GM18517 (cell line): ENCODE data around the gene CD101.

Experiments used
- ATAC-seq: cut with Tn5 transposase; IDR thresholded peaks from one replicate; pipeline ENCODE4 v1.9.1; 2021; ENCODE audit warnings: mild to moderate bottlenecking, moderate library complexity; ENCODE audit not compliant: unreplicated experiment

The CD101 gene

DNA sequence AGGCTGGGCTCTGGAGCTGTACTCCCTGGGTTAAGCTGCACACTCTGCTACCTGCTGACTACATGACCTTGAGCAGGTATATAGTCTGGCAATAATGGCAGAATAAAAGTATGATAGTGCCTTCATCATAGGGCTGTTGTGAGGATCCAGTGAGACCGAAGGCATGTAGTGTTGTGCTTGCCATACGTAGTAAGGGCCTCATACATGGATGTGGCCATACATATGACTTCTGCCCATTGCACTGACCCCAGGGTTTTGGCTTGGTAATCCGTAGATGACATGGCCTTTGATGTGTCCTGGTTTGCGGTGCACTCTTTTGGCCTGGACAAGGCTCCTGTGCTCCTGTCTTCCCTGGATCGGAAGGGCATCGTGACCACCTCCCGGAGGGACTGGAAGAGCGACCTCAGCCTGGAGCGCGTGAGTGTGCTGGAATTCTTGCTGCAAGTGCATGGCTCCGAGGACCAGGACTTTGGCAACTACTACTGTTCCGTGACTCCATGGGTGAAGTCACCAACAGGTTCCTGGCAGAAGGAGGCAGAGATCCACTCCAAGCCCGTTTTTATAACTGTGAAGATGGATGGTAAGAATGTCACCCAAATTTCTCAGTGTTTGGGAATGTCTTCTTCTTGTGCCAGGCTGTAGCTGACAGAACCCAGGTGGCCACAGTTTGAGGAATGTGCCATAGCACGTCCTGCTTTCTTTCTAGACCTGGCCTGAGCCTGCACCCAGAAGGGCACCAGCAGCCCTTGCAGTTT is 17.0 kb upstream of the CD101 start:
- ATAC-seq, result no peak

DNA sequence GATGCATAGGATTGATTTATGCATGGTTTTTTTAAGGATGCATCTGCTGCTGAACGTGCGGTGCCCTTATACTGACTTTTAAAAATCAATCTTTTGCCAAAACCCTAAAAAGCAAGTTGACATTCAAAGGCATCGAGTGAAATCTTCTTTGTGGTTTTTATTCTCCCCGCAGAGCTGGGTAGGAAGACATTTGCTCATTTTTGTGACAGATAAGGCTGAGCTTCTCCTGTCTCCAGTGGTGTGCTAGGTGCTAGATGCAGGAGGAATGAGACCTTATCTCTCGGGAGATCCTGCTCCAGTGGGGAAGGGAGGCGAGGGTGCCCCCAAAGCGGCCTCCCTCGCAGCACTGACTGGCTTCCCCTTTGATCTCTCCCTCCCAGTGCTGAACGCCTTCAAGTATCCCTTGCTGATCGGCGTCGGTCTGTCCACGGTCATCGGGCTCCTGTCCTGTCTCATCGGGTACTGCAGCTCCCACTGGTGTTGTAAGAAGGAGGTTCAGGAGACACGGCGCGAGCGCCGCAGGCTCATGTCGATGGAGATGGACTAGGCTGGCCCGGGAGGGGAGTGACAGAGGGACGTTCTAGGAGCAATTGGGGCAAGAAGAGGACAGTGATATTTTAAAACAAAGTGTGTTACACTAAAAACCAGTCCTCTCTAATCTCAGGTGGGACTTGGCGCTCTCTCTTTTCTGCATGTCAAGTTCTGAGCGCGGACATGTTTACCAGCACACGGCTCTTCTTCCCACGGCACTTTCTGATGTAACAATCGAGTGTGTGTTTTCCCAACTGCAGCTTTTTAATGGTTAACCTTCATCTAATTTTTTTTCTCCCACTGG is 14.9 kb upstream of the CD101 start:
- ATAC-seq, result no peak

DNA sequence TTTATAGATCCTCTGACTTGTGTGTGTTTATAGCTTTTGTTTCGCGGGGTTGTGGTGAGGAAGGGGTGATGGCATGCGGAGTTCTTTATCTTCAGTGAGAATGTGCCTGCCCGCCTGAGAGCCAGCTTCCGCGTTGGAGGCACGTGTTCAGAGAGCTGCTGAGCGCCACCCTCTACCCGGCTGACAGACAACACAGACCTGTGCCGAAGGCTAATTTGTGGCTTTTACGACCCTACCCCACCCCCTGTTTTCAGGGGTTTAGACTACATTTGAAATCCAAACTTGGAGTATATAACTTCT is 14.4 kb upstream of the CD101 start:
- no peak for ATAC-seq

DNA sequence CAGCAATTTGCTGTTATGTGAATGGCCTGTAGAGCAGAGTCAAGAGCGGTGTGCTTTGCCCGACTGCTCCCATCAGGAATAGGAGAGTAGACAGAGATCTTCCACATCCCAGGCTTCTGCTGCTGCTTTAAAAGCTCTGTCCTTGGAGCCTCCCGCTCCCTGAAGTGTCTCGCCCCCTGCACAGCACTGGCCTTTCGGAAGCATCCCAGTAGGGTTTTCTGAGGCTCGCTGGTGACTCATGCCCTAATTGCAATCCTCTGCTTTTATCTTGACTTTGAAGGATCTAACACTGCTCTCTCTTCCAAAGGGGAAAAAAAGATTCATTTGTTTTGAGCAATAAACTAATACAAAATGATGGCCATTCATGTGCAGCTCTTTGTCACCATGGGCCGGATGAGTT is 13.3 kb upstream of the CD101 start:
- no peak for ATAC-seq

DNA sequence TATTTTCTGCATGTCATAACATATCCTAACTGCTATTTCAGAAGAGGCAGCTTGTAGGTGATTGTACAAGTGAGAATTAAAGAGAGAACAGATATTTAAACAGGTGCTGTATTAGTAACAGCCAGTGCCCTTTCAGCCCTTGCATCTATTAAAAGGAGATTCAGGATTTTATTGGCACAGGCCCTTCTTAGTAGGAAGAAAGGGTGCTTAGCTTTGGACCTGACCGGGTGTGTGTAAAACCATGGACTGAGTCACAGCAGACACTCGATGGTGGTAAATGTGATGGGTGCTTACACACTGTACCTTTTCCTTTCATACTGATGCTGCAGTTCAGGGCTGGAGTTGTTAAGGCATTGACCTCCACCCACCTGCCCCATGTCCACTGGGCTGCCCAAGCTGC is 12.7 kb upstream of the CD101 start:
- ATAC-seq, result no peak

DNA sequence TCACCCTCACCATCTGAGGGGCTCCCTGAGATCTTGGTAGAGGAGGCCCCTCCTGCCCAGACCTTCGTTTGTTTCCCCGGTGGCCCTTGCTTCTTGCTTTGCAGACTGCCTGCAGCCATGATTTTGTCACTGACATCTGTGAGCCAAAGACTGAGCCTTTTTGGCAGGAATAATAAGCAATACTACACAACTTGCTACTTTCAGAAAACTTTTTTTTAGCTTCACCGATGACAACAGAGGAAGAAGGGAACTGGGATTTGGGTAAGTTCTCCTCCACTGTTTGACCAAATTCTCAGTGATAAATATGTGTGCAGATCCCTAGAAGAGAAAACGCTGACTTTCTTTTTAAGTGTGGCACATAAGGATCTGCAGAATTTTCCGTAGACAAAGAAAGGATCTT is 11.7 kb upstream of the CD101 start:
- no peak for ATAC-seq

DNA sequence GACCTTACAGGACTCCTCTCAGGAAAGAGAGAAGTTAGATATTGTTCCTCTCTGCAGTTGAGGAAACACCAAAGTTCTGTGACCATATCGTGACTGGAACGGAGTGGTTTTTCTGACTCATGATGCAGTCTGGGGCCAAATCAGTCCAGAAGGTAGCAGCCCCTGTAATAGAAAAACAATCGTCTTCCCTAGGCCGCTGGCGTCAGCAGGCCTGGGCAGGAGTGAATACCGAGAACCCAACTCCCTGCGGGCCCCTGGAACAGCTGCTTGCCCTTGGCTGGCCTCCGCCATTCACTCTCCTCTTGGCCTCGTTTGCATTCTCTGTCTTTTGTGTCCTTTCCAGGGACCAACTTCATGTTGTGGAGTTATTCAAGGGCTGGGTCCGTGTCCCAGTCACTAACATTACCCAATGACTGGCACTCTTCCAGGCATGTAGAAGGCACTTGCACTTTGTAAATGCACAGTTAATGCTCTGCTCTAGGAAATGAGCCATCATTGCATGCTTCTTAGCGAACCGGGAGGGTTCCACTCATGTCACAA is 10.9 kb upstream of the CD101 start:
- no peak for ATAC-seq

DNA sequence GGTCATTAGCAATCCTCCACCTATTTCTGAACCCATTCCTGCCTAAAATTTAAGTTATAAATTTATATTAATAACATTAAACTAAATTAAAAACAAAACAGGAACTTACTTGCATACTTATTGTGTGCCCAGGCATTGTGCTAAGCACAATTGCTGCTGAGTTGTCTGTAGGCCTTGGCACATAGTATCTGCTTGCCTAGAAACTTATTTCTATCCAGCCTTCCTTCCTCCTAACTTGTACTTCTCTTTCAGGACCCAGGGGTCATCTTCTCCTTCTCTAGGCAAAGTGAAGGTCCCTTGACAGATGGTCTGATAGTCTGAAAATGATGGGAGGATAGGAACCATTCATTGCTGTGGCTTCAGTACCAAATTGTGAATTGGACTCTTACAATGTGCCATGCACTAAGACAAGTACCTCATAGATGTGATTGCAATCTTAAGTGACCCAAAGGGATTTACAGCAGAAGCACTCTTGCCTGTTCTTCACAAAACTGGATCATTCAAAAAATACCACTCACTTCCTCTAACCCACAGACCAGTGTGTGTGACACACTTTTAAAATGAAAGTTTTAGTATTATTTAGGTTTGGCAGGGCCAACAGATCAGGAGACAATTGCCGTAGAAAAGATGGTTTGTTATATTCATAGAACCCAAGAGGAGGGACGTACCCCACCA is 10.3 kb upstream of the CD101 start:
- no peak for ATAC-seq

DNA sequence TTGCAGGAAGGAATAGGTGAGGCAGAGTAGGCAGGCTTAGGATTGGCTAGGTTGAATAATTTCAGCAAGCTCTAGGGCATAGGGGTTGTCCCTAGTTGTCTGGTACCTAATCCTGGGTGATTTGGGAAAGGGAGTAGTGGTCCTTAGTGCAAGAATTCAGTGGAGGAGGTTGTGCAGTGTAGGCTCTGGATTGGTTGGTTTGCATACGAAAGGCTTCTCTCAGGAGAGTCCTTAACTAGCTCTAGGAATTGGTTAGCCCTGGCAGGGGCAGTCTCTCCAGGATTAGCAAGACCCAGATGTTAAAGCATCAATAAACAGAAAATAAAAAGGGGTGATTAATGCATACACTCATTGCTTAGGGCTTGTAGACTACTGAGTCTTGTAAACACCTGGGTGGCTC is 9.6 kb upstream of the CD101 start:
- ATAC-seq, result no peak

DNA sequence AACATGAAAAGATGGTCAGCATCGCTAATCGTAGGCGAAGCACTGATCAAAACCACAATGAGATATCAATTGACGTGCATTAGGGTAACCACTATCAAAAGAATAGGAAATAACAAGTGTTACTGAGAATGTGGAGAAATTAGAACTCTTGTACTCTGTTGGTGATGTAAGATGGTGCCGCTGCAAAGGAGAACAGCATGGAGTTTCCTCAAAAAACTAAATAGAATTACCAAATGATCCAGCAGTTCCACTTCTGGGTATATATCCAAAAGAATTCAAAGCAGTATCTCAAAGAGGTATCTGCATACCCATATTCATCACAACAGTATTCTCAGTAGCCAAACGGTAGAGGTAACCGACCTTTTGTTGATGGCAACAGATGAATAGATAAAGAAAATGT is 8.3 kb upstream of the CD101 start:
- no peak for ATAC-seq

DNA sequence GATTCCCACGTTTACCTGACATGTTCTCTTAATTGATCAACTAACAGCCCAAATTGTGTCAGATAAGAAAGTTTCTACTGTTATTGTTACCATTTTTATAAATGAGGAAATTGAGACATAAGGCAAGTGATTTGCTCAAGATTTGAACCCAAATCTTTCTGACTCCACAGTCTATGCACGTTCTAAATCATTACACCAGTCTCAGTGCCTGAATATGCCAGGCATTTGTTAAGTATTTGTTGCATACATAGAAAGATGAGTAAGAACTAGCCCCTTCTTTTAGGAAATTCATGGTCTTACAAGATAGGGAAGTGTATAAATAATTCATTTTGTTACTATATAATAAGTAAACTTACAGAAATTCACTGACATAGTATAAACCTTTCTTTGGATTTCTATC is 7.1 kb upstream of the CD101 start:
- no peak for ATAC-seq

DNA sequence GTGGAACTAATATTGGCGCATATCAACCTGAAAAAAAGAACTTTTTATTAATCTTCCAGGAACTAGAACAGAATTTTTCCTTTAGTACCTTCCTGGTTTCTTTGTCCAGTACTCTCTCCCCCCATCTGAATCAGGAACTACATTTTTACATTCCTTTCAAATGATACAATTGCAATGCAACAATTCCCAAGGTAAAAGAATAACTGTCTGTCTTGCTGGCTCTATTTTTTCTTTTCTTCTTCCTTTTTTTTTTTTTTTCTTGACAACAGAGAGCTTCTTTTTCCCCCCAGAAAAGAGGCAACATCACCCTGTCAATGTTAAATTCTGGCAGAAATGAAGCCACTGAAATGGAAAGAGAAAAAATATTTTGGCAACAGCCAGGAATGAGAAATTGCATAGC is 4.5 kb upstream of the CD101 start:
- no peak for ATAC-seq

DNA sequence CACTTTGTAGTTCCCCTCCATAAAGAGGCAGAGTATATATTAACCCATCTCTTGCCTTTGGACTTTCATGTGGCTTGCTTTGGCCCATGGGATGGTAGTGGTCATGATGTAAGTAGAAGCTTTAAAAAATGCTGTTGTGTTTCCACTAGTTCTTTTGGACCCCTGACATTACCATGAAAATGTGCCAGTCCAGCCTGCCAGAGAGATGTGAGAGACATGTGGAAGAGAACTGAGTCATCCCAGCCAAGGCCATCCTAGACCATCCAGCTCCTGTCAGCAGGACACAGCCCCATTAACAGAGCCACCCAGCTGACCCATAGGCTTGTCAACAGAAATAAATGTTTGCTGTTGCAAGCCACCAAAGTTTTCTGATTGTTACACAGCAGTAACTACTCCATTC is 3.9 kb upstream of the CD101 start:
- no peak for ATAC-seq

DNA sequence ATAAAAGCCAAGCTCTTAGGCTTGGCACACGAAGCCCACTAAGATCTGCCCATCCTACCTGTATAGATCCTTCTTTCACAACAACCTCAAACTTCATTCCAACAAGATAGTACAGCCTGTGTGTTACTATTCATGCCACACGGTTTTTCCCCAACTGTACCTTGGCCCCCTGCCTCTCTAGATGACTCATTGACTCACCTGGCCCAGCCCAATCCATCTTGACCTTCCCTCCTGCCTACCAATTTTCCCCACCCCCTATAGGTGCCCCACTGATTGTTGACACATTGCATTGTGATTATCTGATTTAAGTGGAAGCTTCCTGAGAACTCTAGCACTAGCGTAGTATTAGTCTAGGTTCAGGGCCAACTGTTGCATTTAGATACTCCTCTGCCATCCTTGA is 2.0 kb upstream of the CD101 start:
- no peak for ATAC-seq

DNA sequence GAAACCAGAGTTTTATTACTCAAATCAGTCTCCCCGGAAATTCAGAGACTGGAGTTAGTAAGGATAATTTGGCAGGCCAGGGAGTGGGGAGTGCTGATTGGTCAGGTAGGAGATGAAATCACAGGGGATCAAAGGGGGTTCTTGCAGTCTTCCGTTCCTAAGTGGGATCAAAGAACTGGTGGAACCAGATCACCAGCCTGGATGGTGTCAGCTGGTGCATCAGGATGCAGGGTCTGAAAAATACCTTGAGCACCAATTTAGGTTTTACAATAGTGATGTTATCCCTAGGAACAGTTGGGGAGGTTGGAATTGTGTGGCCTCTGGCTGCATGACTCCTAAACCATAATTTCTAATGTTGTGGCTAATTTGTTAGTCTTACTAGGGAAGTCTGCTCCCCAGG is 1.4 kb upstream of the CD101 start:
- no peak for ATAC-seq

DNA sequence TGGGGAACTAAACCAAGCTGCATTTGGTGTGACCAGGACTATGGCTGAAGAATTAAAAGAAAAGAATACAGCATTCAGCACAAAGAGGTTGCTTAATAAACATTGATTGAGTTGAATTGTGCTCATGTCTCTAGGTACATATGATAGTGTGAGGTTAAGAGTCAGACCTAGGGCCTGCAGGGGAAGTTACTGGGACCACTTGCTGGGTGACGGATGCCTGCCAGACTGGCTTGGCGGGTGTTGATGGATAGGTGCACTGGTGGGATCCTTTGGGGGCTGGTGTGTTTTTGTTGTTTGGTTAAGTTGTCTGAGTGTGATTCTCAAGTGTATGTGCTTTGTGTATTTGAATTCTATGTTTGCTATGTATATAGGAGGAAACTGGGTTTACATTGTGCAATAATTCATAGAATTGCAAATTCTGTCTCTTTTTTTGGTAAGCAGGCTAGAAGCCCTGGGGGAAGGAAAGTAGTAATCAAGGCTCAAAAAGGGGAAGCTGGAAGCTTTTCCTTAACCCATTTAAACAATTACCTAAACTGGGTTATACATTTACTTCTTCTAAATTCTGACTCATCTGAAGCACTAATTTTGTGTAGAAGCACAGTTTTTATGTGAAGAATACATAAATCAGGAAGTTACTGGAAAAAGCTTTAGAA is 1.8 kb downstream of the CD101 start:
- ATAC-seq, result no peak

DNA sequence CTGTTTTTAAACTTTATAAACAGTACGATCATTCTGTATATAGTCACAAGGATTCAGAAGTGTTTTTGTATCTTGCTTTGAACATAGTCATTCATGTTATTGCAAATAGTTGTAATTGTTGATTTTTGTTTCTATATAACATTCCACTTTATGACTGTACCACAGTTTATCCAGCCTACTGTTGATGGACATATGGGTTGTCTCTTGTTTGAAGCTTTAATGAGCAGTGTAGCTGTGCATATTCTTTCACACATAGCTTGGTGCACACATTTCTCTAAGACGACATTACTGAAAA is 6.1 kb downstream of the CD101 start:
- no peak for ATAC-seq

DNA sequence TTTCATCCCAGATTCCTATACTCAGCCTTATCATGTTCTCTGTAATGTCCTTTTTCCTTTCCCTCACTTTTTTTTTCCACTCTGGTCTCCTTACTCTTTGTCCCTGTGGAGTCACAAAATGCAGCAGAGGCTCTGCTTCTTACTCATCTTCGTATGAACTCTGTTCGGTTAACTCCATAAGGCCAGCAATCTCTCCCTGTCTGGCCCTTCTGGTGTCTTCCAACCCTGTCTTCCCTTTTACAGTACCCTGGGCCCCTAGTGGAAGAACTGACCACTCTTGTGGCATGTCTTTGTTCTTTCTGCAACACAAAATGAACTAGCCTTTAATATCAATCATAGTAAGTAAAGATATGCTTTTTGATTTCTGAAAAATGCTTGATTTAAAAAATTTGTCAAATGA is 7.1 kb downstream of the CD101 start:
- no peak for ATAC-seq

DNA sequence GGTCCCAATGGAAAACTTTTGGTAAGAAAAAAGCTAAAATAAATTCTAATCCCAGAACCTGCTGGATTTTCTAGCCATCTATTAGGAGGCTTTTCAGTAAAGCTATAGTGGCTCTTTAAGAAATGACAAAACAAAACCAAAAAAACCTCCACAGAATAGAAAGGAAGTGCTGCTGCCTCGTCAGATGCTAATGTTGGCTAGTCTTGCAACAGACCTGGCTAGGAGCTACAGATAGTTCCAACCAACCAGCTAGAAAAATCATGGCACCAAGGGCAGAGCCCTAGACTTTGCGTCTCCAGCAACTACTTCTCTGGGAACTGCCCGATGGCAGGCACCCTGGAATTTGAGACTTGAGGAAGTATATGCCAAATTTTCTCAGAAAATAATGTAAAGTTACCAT is 7.6 kb downstream of the CD101 start:
- no peak for ATAC-seq

DNA sequence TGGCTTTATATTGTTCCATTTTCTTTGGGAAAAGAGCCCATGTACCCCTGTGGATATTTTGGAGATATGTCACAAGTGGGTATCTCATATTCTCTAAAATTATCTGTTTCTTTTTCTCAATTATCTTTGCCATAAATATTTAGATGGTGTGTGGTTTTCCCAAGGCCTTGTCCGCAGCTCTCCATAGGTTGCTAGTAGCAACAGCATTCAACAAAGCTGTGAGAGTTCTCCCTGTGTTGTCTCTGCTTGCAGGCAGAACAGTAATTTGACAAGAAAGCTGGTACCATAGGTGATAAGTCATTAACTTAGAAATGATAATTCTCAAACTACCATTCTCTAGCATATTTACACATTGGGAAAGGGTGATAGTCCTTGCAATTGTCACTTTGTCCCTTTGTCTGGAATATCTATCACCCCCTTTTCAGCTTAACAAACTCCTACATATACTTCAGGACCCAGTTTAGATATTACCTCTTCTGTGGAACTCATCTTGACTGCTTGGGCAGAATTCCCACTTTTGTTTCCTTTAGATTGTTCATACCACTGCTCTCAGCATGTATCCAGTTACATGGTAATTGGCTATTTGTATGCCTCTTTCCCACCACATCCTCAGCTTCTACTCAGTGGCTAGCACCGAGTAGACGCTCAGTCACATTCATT is 8.9 kb downstream of the CD101 start:
- no peak for ATAC-seq

DNA sequence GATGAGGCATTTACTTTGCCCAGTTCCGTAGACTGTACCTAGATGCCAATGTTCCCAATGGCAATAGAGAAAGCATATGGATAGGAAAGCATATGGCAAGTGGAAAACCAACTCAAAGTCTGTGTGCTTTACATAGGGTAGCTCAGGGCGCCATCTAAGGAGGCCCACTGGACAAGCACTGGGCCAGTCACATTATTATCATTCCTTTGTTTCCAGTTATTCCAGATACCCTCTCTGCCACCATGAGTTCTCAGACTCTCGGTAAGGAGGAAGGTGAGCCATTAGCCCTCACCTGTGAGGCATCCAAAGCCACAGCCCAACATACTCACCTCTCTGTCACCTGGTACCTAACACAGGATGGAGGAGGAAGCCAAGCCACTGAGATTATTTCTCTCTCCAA is 9.8 kb downstream of the CD101 start:
- no peak for ATAC-seq
